ENCODE results near the gene RIPOR3.

- TF ChIP-seq CTCF (IDR thresholded peaks at IDR 0.05; ENCODE audit: poor library complexity) (no peak), EZH2 (IDR thresholded peaks at IDR 0.05; ENCODE audit: borderline replicate concordance) (no peak)
Measured at GRCh38 chr20:50682065-50682464, 9.3 kb downstream of the RIPOR3 start.

Measured in hepatocyte (in vitro differentiated cells).